Sigmoid colon (tissue), 7 donors: Measurements from ENCODE around the gene NEK6. TPM values are rescaled to one million over a fixed set of nuclear protein-coding genes. Genes with fewer than 3 reads are reported as not detected.

Experiments used
- DNase-seq: peaks from one replicate; pipeline ENCODE4 v3.0.0-alpha.2; 2019
- H3K27ac ChIP-seq, 4 donors: fragments of 200-600 bp; sonication (generic); one replicate each; pipeline ENCODE4 v1.5.1; 2016 to 2019; ENCODE audit warnings: mild to moderate bottlenecking in 1 of 4
- H3K27me3 ChIP-seq, 3 donors: fragments of 200-600 bp; sonication (generic); one replicate each; pipeline ENCODE4 v1.5.1; 2019; ENCODE audit warnings: mild to moderate bottlenecking in 1 of 3
- H3K36me3 ChIP-seq, 4 donors: fragments of 200-600 bp; sonication (generic); one replicate each; pipeline ENCODE4 v1.5.1; 2016 to 2019
- H3K4me1 ChIP-seq, 4 donors: fragments of 200-600 bp; sonication (generic); one replicate each; pipeline ENCODE4 v1.5.1; 2017 to 2019
- H3K4me3 ChIP-seq, 4 donors: fragments of 200-600 bp; sonication (generic); one replicate each; pipeline ENCODE4 v1.5.1; 2017 to 2019; ENCODE audit warnings: mild to moderate bottlenecking in 2 of 4, moderate library complexity in 1 of 4
- H3K9me3 ChIP-seq, 4 donors: fragments of 200-600 bp in 3 of 4; sonication (generic) in 3 of 4; one replicate each; pipeline versions ENCODE4 v1.5.1 to v1.6.1; 2013 to 2019
- EP300 ChIP-seq, 4 donors: sonication (generic); formaldehyde crosslinking; IDR thresholded peaks; one replicate each; pipeline ENCODE4 v1.6.1; 2017; ENCODE audit warnings: antibody characterized with exemption in 4 of 4
- POLR2A ChIP-seq, 2 donors: fragments of 450-650 bp; IDR thresholded peaks; one replicate each; pipeline ENCODE4 v1.6.1; 2016; ENCODE audit warnings: antibody characterized with exemption in 2 of 2, mild to moderate bottlenecking in 2 of 2, moderate library complexity in 2 of 2
- POLR2AphosphoS5 ChIP-seq, 4 donors: sonication (generic); formaldehyde crosslinking; IDR thresholded peaks; one replicate each; pipeline ENCODE4 v1.6.1; 2017; ENCODE audit warnings: antibody characterized with exemption in 4 of 4
- WGBS, 2 donors: extraction: QIAGEN DNeasy Blood & Tissue Kit; methylation state at CpG; one replicate each; pipeline ENCODE4 v1.1.7; 2013; 5-methylcytosine and 5-hydroxymethylcytosine counted together
- intact Hi-C: fragments of 100-400 bp; cut with DNase I; formaldehyde crosslinking; loops from one replicate; pipeline ENCODE4 v1.15.1; 2023
- polyA plus RNA-seq, 3 donors: library from polyadenylated mRNA; stranded (reverse); fragments of 200-250 nt; gene quantifications; one replicate each; pipeline ENCODE4 v1.2.3, GENCODE V29; 2013
- total RNA-seq, 4 donors: library from RNA; depleted of rRNA; stranded (reverse); fragments of >200 nt; gene quantifications; one replicate each; pipeline ENCODE4 v1.1.0, GENCODE V29; 2016
- TF ChIP-seq, protein P1 (sequence below), 4 experiments: fragments of 450-650 bp in 3 of 4; fragments of 200-600 bp in 1 of 4; IDR thresholded peaks; one replicate each; pipeline ENCODE4 v1.5.1; 2016 to 2019; ENCODE audit warnings: antibody characterized with exemption in 4 of 4, mild to moderate bottlenecking in 3 of 4, moderate library complexity in 2 of 4
- donor health status: healthy with polysubstance abuse.
- donor health status: Bipolar disorder and iron deficiency.
- donor health status: healthy.

NEK6 gene
- total and polyA plus RNA-seq, 7 donors: 8.2 to 36.2 (median 18.7) TPM

DNA sequence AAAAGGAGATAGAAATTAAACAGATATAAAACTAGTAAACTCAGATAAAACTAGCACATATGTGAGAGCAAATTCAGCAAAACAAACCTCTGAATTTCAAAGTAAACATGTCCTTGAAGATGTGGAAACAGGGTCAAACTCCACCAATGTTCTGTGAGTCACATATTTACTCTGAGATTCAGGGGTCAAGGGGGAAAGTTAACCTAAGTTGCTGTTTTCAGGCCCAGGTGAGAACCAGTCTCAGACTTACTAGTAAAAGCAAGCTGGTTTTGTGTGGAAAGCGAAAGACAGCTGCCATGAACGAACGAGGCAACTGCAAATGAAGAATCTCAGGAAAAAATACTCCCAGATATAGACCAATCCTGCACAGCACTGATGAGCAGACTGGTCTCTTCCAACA is 128.5 kb downstream of the NEK6 start:
- H3K4me3 ChIP-seq: no peak overlapping the region
- H3K36me3 ChIP-seq: peaks cover 0 to 37% (median 5%) of the 10 kb centered on the region in 4 donors
- no peak overlapping the region for H3K27ac ChIP-seq
- TF ChIP-seq EP300 (IDR thresholded peaks at IDR 0.05) (no peak), POLR2AphosphoS5 (IDR thresholded peaks at IDR 0.05) (no peak), POLR2A (IDR thresholded peaks at IDR 0.05) (no peak)
- TF ChIP-seq, protein P1, sequence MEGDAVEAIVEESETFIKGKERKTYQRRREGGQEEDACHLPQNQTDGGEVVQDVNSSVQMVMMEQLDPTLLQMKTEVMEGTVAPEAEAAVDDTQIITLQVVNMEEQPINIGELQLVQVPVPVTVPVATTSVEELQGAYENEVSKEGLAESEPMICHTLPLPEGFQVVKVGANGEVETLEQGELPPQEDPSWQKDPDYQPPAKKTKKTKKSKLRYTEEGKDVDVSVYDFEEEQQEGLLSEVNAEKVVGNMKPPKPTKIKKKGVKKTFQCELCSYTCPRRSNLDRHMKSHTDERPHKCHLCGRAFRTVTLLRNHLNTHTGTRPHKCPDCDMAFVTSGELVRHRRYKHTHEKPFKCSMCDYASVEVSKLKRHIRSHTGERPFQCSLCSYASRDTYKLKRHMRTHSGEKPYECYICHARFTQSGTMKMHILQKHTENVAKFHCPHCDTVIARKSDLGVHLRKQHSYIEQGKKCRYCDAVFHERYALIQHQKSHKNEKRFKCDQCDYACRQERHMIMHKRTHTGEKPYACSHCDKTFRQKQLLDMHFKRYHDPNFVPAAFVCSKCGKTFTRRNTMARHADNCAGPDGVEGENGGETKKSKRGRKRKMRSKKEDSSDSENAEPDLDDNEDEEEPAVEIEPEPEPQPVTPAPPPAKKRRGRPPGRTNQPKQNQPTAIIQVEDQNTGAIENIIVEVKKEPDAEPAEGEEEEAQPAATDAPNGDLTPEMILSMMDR (IDR thresholded peaks at IDR 0.05): no peak
- WGBS, 2 donors: 54 to 77% methylated on average over 3 of the region's 3 CpGs
- H3K9me3 ChIP-seq: no peaks in the 10 kb centered on the region
- no peaks in the 10 kb centered on the region for H3K27me3 ChIP-seq
- intact Hi-C loops: no loop called here
- no peak for DNase-seq
- H3K4me1 ChIP-seq: peaks cover 0 to 30% (median 26%) of the 10 kb centered on the region in 4 donors

DNA sequence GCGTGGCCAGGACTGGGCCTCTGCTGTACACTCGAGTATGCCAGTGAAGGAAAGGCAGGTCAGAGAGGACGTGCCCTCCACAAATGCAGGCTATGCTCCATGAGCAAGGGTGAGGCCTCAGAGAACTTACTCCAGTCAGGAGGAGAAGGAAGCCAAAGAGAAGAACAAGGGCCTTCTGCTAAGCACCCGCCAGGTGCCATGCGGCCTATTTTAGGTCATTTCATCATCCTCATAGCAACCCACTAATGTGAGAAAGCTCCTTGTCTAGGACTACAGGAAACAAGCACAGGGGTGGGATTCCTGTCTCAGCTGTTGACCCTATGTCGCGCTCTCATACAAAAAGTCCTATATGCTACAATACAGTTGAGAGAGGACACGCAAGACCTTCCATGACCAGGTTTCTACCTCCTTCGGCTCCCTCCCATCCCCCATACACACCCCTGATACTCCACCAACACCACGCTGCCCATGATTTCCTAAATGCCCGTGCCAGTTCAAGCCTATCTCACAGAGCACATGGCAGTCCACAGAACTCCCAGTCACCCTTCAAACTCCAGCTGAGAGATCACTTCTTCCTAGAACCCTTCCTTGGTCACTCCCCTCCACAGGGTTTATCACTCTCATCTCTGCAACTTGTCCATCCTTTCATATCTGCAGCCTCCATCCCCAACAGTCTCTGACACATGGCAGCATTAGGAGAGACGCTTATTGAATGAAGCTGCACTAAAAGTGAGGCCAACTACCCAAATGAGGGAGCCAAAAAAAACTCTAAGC is 130.7 kb downstream of the NEK6 start:
- H3K4me1 ChIP-seq: peaks cover 0 to 45% (median 37%) of the 10 kb centered on the region in 4 donors

DNA sequence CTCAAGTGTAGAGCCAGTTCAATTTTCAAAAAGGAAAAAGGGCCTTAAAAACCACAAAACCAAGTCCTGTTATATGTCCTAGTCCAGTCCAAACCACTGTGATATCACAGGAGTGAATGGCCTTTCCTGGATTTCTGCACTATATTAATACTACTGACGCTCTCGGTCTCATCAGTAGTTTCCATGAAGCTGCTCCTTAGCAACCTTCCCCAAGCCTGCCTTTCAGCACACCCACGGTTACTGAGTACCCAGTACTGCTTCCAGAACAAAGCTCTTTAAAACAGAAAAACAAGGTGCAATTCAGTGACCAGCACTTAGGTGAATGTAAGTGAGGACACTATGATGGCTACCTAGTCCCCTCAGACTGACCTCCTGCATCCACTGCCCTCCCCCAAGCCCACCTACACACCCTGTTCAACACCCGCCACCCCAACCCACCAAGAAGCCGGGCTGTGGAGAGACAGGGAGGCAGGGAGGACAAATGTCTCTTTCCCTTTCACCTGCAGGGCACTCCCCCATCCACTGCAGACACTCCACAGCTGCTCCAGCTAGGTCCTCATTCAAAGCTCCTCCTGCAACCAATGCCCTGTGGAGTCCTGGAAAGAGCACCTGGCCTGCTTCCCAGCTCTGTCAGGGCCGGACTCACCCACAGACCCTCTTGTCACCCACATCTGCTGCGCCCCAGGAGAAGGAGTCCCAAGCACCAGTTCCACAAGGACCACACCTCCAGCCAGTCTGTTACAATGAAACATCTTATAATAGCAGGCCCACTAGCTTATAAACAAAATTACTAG is 131.6 kb downstream of the NEK6 start:
- Histone ChIP-seq H3K27ac (no peak overlapping the region), H3K4me3 (no peak overlapping the region), H3K9me3 (no peaks in the 10 kb centered on the region), H3K27me3 (no peaks in the 10 kb centered on the region), H3K36me3 (peaks cover 0 to 15% (median 0%) of the 10 kb centered on the region in 4 donors), H3K4me1 (peaks cover 0 to 49% (median 40%) of the 10 kb centered on the region in 4 donors)
- 80 to 94% methylated on average over 7 of the region's 7 CpGs for WGBS, 2 donors
- no peak for DNase-seq
- intact Hi-C loops: no loop called here
- no peak for TF ChIP-seq POLR2AphosphoS5 (IDR thresholded peaks at IDR 0.05)
- TF ChIP-seq POLR2A (IDR thresholded peaks at IDR 0.05): no peak
- no peak for TF ChIP-seq EP300 (IDR thresholded peaks at IDR 0.05)
- TF ChIP-seq, protein P1 (IDR thresholded peaks at IDR 0.05): no peak

More for the DNA sequence above, 130.7 kb downstream of the NEK6 start:
- Histone ChIP-seq H3K4me3 (no peak overlapping the region), H3K27me3 (no peaks in the 10 kb centered on the region), H3K27ac (no peak overlapping the region), H3K9me3 (no peaks in the 10 kb centered on the region), H3K36me3 (peaks cover 0 to 15% (median 3%) of the 10 kb centered on the region in 4 donors)
- no peak for DNase-seq
- WGBS, 2 donors: 90 to 92% methylated on average over 12 of the region's 12 CpGs
- TF ChIP-seq POLR2AphosphoS5 (IDR thresholded peaks at IDR 0.05) (no peak), EP300 (IDR thresholded peaks at IDR 0.05) (no peak), POLR2A (IDR thresholded peaks at IDR 0.05) (no peak)
- TF ChIP-seq, protein P1 (IDR thresholded peaks at IDR 0.05): no peak
- intact Hi-C loops: no loop called here

DNA sequence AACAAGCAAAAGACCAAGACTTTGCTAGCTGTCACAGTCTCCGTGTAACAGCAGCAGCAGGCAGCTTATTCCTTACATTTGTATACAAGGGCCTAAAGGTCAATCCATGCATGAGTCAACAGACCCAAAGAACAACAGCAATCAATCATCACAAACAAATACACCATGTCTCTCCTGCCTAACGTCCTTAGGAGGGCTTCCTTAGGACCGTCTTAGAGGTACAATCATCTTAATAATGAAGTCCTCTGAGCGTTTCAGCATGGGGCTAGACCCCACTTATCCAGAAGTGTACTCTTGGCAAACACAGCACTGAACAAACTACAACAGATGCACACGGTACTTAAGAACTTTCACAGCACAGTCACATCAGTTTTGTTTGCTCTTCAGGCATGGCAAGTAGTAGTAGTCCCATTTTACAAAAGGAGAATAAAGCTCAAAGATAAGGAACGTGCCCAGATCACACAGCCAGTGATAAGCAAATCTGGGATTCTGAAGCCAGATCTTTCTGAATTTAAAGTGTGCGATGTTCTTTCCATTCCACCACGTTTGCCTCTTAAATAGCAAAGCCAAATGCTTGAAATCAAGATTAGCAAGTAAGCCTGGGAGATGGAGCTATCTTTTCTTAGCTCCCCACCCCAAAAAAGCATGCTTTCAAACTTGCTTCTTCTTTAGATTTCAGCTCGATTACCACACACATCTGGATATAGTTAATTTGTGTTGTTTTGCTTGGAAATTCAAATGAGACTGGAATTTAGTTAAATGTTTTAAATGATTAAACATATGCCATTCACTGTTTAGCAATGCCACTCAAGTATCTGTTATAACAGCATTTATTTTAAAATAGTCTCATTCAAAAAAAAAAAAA is 133.3 kb downstream of the NEK6 start:
- Histone ChIP-seq H3K36me3 (peaks cover 0 to 10% (median 0%) of the 10 kb centered on the region in 4 donors), H3K4me1 (peaks cover 0 to 51% (median 41%) of the 10 kb centered on the region in 4 donors), H3K9me3 (no peaks in the 10 kb centered on the region), H3K4me3 (no peak overlapping the region), H3K27ac (no peak overlapping the region), H3K27me3 (no peaks in the 10 kb centered on the region)
- no peak for DNase-seq
- intact Hi-C loops: loop anchor here (10.0 kb wide), 1 partner anchor 266 kb away; no protein-coding TSS in a partner anchor
- WGBS, 2 donors: 22 to 60% methylated on average over 9 of the region's 9 CpGs
- TF ChIP-seq EP300 (IDR thresholded peaks at IDR 0.05): no peak
- TF ChIP-seq, protein P1 (IDR thresholded peaks at IDR 0.05): no peak
- no peak for TF ChIP-seq POLR2AphosphoS5 (IDR thresholded peaks at IDR 0.05)
- TF ChIP-seq POLR2A (IDR thresholded peaks at IDR 0.05): no peak
